Thymus (tissue), 11 donors: ENCODE data around the gene MYO1H. TPM values are rescaled to one million over a fixed set of nuclear protein-coding genes. Genes with fewer than 3 reads are reported as not detected.

Source experiments
- DNase-seq, 9 donors: peaks; one replicate each; pipeline ENCODE4 v3.0.0-alpha.2; 2013; ENCODE audit warnings: low spot score in 9 of 9, low read depth in 6 of 9, missing footprints in 1 of 9
- H3K27ac ChIP-seq, 2 donors: one replicate each; pipeline ENCODE4 v1.5.1; 2013; ENCODE audit warnings: control low read depth in 1 of 2, low read depth in 1 of 2, low read length in 1 of 2, mild to moderate bottlenecking in 1 of 2, moderate library complexity in 1 of 2
- H3K27me3 ChIP-seq, 2 donors: one replicate each; pipeline ENCODE4 v1.5.1; 2013; ENCODE audit warnings: low read length in 1 of 2; ENCODE audit not compliant: control insufficient read depth in 2 of 2, insufficient read depth in 1 of 2
- H3K36me3 ChIP-seq, 2 donors: one replicate each; pipeline ENCODE4 v1.5.1; 2013; ENCODE audit warnings: low read length in 1 of 2, mild to moderate bottlenecking in 1 of 2, moderate library complexity in 1 of 2; ENCODE audit not compliant: control insufficient read depth in 2 of 2, insufficient read depth in 2 of 2
- H3K4me1 ChIP-seq, 2 donors: one replicate each; pipeline ENCODE4 v1.5.1; 2013; ENCODE audit warnings: low read length in 2 of 2; ENCODE audit not compliant: control insufficient read depth in 2 of 2, insufficient read depth in 2 of 2
- H3K4me3 ChIP-seq, 2 donors: one replicate each; pipeline ENCODE4 v1.5.1; 2013; ENCODE audit warnings: low read length in 2 of 2, control low read depth in 1 of 2, mild to moderate bottlenecking in 1 of 2
- H3K9me3 ChIP-seq, 2 donors: one replicate each; pipeline ENCODE4 v1.5.1; 2013; ENCODE audit warnings: low read length in 1 of 2, mild to moderate bottlenecking in 1 of 2; ENCODE audit not compliant: control insufficient read depth in 2 of 2, insufficient read depth in 1 of 2
- WGBS: extraction: QIAGEN DNeasy Blood & Tissue Kit; methylation state at CpG from one replicate; pipeline ENCODE4 v1.1.7; 2013; 5-methylcytosine and 5-hydroxymethylcytosine counted together
- polyA plus RNA-seq: library from polyadenylated mRNA; stranded (reverse); fragments of 200-250 nt; gene quantifications from one replicate; pipeline ENCODE4 v1.2.3, GENCODE V29; 2013
- total RNA-seq: library from RNA; stranded (reverse); fragments of 120-200 nt; gene quantifications from one replicate; pipeline ENCODE4 v1.2.4, GENCODE V29; 2013
- donor health status: healthy.

Gene MYO1H
- total and polyA plus RNA-seq, 2 donors, result under 0.01 to 0.14 TPM

DNA sequence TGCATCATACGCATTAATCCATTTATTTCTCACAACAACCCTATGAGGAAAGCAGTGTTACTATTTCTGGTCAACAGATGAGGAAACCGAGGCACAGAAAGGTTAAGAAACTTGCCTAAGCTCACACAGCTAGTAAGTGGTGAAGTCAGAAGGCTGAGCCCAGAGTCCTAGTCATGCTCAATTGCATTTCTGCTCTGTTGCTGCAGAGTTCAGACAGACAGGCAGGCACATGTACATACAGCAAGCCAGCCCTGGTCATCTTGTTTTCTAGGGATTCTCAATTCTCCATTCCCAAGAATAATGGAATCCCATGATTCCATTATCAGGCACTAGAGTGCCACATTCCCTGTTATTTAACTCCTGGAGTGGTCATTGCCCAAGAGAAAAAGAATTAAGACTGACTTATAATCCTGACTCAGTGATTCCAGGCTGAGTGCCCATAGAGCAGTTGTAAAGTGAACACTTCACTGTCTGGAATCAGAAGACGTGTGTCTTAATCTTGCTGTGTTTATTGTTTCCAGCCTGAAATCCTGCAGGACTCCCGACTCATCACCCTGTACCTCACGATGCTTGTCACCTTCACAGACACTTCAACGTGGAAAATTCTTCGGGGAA lies 140.5 kb downstream of the MYO1H start:
- Histone ChIP-seq H3K4me3 (no peak overlapping the region), H3K9me3 (no peaks in the 10 kb centered on the region), H3K4me1 (no peaks in the 10 kb centered on the region), H3K27me3 (no peaks in the 10 kb centered on the region), H3K27ac (no peak overlapping the region), H3K36me3 (peaks cover 72 to 87% of the 10 kb centered on the region in 2 donors)
- no peak for DNase-seq
- WGBS, result 91% methylated on average over 7 of the region's 7 CpGs

GRCh38 chr12:109489016-109489954 lies 141.6 kb downstream of the MYO1H start:
- Histone ChIP-seq H3K9me3 (no peaks in the 10 kb centered on the region), H3K27me3 (no peaks in the 10 kb centered on the region), H3K4me3 (no peak overlapping the region), H3K4me1 (no peaks in the 10 kb centered on the region), H3K36me3 (peaks cover 64 to 78% of the 10 kb centered on the region in 2 donors), H3K27ac (no peak overlapping the region)
- WGBS, result 97% methylated on average over 14 of the region's 14 CpGs
- DNase-seq, result no peak

- H3K27ac ChIP-seq, result no peak overlapping the region
- DNase-seq, result no peak
- peaks cover 57 to 75% of the 10 kb centered on the region in 2 donors for H3K36me3 ChIP-seq
- H3K4me3 ChIP-seq, result no peak overlapping the region
- WGBS, result 91% methylated on average over 1 of the region's 1 CpG
- H3K4me1 ChIP-seq, result no peaks in the 10 kb centered on the region
- no peaks in the 10 kb centered on the region for H3K27me3 ChIP-seq
- H3K9me3 ChIP-seq, result no peaks in the 10 kb centered on the region
Measured at GRCh38 chr12:109489955-109490565, 142.4 kb downstream of the MYO1H start.

DNA sequence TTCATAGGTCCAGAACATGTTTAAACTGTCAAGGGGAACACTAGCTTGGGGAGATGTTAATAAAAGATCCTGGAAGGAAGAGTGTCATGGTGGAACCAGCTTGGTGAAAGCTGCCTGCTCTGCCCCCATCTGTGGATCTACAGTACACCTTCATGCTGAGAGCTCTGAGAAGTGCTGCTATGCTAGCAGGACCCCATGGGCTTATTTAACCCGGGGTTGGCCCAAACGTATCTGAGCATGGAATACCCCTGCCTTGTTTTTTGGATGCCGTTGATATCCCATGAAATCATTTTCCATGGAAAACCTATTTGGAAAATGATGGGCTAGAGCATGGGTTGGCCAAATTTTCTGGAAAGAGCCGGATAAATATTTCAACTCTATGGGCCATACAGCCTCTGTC lies 144.0 kb downstream of the MYO1H start:
- no peak overlapping the region for H3K27ac ChIP-seq
- peaks cover 41 to 59% of the 10 kb centered on the region in 2 donors for H3K36me3 ChIP-seq
- no peak overlapping the region for H3K4me3 ChIP-seq
- no peaks in the 10 kb centered on the region for H3K27me3 ChIP-seq
- no peaks in the 10 kb centered on the region for H3K9me3 ChIP-seq
- no peak for DNase-seq
- WGBS, result 95% methylated on average over 4 of the region's 4 CpGs
- no peaks in the 10 kb centered on the region for H3K4me1 ChIP-seq

DNA sequence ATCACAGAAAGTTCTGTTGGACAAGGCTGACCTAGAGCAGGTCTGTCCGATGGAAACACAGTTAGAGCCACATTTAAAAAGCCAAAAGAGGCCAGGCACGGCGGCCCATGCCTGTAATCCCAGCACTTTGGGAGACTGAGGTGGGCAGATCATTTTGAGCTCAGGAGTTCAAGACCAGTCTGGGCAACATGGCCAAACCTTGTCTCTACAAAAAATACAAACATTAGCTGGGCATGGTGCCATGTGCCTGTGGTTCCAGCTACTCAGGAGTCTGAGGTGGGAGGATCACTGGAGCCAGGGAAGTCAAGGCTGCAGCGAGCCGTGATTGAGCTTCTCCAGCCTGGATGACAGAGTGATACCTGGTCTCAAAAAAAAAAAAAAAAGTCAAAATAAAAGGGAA lies 144.7 kb downstream of the MYO1H start:
- Histone ChIP-seq H3K4me3 (no peak overlapping the region), H3K36me3 (peaks cover 34 to 53% of the 10 kb centered on the region in 2 donors), H3K27ac (no peak overlapping the region)

GRCh38 chr12:109493090-109493489 lies 145.4 kb downstream of the MYO1H start:
- H3K27me3 ChIP-seq, result no peaks in the 10 kb centered on the region
- no peaks in the 10 kb centered on the region for H3K4me1 ChIP-seq
- no peak overlapping the region for H3K4me3 ChIP-seq
- H3K9me3 ChIP-seq, result no peaks in the 10 kb centered on the region
- peaks cover 31 to 53% of the 10 kb centered on the region in 2 donors for H3K36me3 ChIP-seq
- no peak for DNase-seq
- no peak overlapping the region for H3K27ac ChIP-seq

More for the DNA sequence above, 144.7 kb downstream of the MYO1H start:
- H3K4me1 ChIP-seq, result no peaks in the 10 kb centered on the region
- no peaks in the 10 kb centered on the region for H3K27me3 ChIP-seq
- WGBS, result 88% methylated on average over 5 of the region's 5 CpGs
- DNase-seq, result no peak
- H3K9me3 ChIP-seq, result no peaks in the 10 kb centered on the region

DNA sequence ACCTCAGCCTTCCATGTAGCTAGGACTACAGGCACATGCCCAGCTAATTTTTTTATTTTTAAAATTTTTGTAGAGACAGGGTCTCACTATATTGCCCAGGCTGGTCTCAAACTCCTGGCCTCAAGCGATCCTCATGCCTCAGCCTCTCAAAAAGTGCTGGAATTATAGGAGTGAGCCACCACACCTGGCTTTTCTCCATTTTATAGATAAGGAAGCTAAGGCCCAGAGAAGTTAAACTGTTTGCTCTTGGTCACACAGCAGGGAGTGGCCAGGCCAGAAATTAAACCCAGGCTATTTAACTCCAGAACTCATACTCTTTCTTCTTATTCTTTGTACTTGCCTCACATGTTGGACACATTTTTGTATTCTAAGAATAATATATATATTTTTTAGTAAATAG lies 146.2 kb downstream of the MYO1H start:
- Histone ChIP-seq H3K27ac (no peak overlapping the region), H3K9me3 (no peaks in the 10 kb centered on the region), H3K27me3 (no peaks in the 10 kb centered on the region), H3K4me3 (no peak overlapping the region), H3K36me3 (peaks cover 33 to 52% of the 10 kb centered on the region in 2 donors), H3K4me1 (no peaks in the 10 kb centered on the region)
- 99% methylated on average over 1 of the region's 1 CpG for WGBS
- no peak for DNase-seq

GRCh38 chr12:109494348-109494881 lies 146.7 kb downstream of the MYO1H start:
- peaks cover 33 to 52% of the 10 kb centered on the region in 2 donors for H3K36me3 ChIP-seq
- 98% methylated on average over 7 of the region's 7 CpGs for WGBS
- no peak for DNase-seq
- H3K27ac ChIP-seq, result no peak overlapping the region
- H3K4me3 ChIP-seq, result no peak overlapping the region
- H3K9me3 ChIP-seq, result no peaks in the 10 kb centered on the region
- no peaks in the 10 kb centered on the region for H3K27me3 ChIP-seq
- no peaks in the 10 kb centered on the region for H3K4me1 ChIP-seq

DNA sequence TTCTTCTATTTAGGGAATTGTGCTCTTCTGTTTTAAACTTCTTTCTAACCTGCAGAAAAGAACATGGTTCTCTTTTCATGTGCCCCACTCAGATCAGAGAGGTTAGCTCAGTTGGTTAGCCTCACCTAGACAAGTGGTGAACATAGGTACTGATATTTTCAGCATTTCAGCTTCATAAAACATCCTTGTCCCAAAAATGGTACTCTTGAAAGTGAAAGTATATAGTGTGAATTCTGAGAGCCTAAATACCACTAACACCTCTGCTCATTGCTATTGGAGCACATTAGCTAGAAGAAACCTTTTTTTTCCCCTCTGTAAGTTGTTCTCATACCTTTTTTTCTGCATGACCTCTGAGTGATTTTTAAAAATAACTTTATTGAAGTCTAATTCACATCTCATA lies 147.3 kb downstream of the MYO1H start:
- Histone ChIP-seq H3K9me3 (no peaks in the 10 kb centered on the region), H3K4me1 (no peaks in the 10 kb centered on the region), H3K36me3 (peaks cover 30 to 50% of the 10 kb centered on the region in 2 donors), H3K27me3 (no peaks in the 10 kb centered on the region), H3K4me3 (no peak overlapping the region), H3K27ac (no peak overlapping the region)
- no peak for DNase-seq
